Sigmoid colon (tissue), 7 donors: ENCODE data around the gene TGFBI. TPM values are rescaled to one million over a fixed set of nuclear protein-coding genes. Genes with fewer than 3 reads are reported as not detected.

Source experiments
- DNase-seq: peaks from one replicate; pipeline ENCODE4 v3.0.0-alpha.2; 2019
- H3K27ac ChIP-seq, 4 donors: fragments of 200-600 bp; sonication (generic); one replicate each; pipeline ENCODE4 v1.5.1; 2016 to 2019; ENCODE audit warnings: mild to moderate bottlenecking in 1 of 4
- H3K27me3 ChIP-seq, 3 donors: fragments of 200-600 bp; sonication (generic); one replicate each; pipeline ENCODE4 v1.5.1; 2019; ENCODE audit warnings: mild to moderate bottlenecking in 1 of 3
- H3K36me3 ChIP-seq, 4 donors: fragments of 200-600 bp; sonication (generic); one replicate each; pipeline ENCODE4 v1.5.1; 2016 to 2019
- H3K4me1 ChIP-seq, 4 donors: fragments of 200-600 bp; sonication (generic); one replicate each; pipeline ENCODE4 v1.5.1; 2017 to 2019
- H3K4me3 ChIP-seq, 4 donors: fragments of 200-600 bp; sonication (generic); one replicate each; pipeline ENCODE4 v1.5.1; 2017 to 2019; ENCODE audit warnings: mild to moderate bottlenecking in 2 of 4, moderate library complexity in 1 of 4
- H3K9me3 ChIP-seq, 4 donors: fragments of 200-600 bp in 3 of 4; sonication (generic) in 3 of 4; one replicate each; pipeline versions ENCODE4 v1.5.1 to v1.6.1; 2013 to 2019
- EP300 ChIP-seq, 4 donors: sonication (generic); formaldehyde crosslinking; IDR thresholded peaks; one replicate each; pipeline ENCODE4 v1.6.1; 2017; ENCODE audit warnings: antibody characterized with exemption in 4 of 4
- POLR2A ChIP-seq, 2 donors: fragments of 450-650 bp; IDR thresholded peaks; one replicate each; pipeline ENCODE4 v1.6.1; 2016; ENCODE audit warnings: antibody characterized with exemption in 2 of 2, mild to moderate bottlenecking in 2 of 2, moderate library complexity in 2 of 2
- POLR2AphosphoS5 ChIP-seq, 4 donors: sonication (generic); formaldehyde crosslinking; IDR thresholded peaks; one replicate each; pipeline ENCODE4 v1.6.1; 2017; ENCODE audit warnings: antibody characterized with exemption in 4 of 4
- WGBS, 2 donors: extraction: QIAGEN DNeasy Blood & Tissue Kit; methylation state at CpG; one replicate each; pipeline ENCODE4 v1.1.7; 2013; 5-methylcytosine and 5-hydroxymethylcytosine counted together
- intact Hi-C: fragments of 100-400 bp; cut with DNase I; formaldehyde crosslinking; loops from one replicate; pipeline ENCODE4 v1.15.1; 2023
- polyA plus RNA-seq, 3 donors: library from polyadenylated mRNA; stranded (reverse); fragments of 200-250 nt; gene quantifications; one replicate each; pipeline ENCODE4 v1.2.3, GENCODE V29; 2013
- total RNA-seq, 4 donors: library from RNA; depleted of rRNA; stranded (reverse); fragments of >200 nt; gene quantifications; one replicate each; pipeline ENCODE4 v1.1.0, GENCODE V29; 2016
- TF ChIP-seq, protein P1 (sequence below), 4 experiments: fragments of 450-650 bp in 3 of 4; fragments of 200-600 bp in 1 of 4; IDR thresholded peaks; one replicate each; pipeline ENCODE4 v1.5.1; 2016 to 2019; ENCODE audit warnings: antibody characterized with exemption in 4 of 4, mild to moderate bottlenecking in 3 of 4, moderate library complexity in 2 of 4
- donor health status: healthy with polysubstance abuse.
- donor health status: Bipolar disorder and iron deficiency.
- donor health status: healthy.

TGFBI gene
- total and polyA plus RNA-seq, 7 donors = 48.6 to 178 (median 67.4) TPM

- Histone ChIP-seq H3K4me3 (peak overlapping the region; percentile 24 to 39 (median 34)), H3K27ac (peak overlapping the region; percentile 57 to 83 (median 66)), H3K27me3 (no peaks in the 10 kb centered on the region), H3K4me1 (peaks cover 0 to 50% (median 11%) of the 10 kb centered on the region in 4 donors), H3K36me3 (no peaks in the 10 kb centered on the region), H3K9me3 (no peaks in the 10 kb centered on the region)
- peak; percentile 94 for DNase-seq
- intact Hi-C loops = loop anchor here (2.0 kb wide), 1 partner anchor 52 kb away; the partner anchor contains the start of gene SMAD5
- peak in 1 of 4 donors; percentile 61 for TF ChIP-seq EP300 (IDR thresholded peaks at IDR 0.05)
- TF ChIP-seq POLR2AphosphoS5 (IDR thresholded peaks at IDR 0.05) = peak; percentile 65 to 91 (median 74)
- TF ChIP-seq, protein P1, sequence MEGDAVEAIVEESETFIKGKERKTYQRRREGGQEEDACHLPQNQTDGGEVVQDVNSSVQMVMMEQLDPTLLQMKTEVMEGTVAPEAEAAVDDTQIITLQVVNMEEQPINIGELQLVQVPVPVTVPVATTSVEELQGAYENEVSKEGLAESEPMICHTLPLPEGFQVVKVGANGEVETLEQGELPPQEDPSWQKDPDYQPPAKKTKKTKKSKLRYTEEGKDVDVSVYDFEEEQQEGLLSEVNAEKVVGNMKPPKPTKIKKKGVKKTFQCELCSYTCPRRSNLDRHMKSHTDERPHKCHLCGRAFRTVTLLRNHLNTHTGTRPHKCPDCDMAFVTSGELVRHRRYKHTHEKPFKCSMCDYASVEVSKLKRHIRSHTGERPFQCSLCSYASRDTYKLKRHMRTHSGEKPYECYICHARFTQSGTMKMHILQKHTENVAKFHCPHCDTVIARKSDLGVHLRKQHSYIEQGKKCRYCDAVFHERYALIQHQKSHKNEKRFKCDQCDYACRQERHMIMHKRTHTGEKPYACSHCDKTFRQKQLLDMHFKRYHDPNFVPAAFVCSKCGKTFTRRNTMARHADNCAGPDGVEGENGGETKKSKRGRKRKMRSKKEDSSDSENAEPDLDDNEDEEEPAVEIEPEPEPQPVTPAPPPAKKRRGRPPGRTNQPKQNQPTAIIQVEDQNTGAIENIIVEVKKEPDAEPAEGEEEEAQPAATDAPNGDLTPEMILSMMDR (IDR thresholded peaks at IDR 0.05) = no peak
- TF ChIP-seq POLR2A (IDR thresholded peaks at IDR 0.05) = peak; percentile 32 to 33
- 44 to 48% methylated on average over 34 of the region's 34 CpGs for WGBS, 2 donors
These were observed 51.9 kb downstream of the TGFBI start for GRCh38 chr5:136080483-136081216.

- peak overlapping the region in 1 of 4 donors; percentile 35 for H3K4me3 ChIP-seq
- no peak for TF ChIP-seq EP300 (IDR thresholded peaks at IDR 0.05)
- no peak for TF ChIP-seq POLR2AphosphoS5 (IDR thresholded peaks at IDR 0.05)
- peaks cover 0 to 50% (median 11%) of the 10 kb centered on the region in 4 donors for H3K4me1 ChIP-seq
- no peak for DNase-seq
- no peaks in the 10 kb centered on the region for H3K9me3 ChIP-seq
- intact Hi-C loops = loop anchor here (2.0 kb wide), 1 partner anchor 52 kb away; the partner anchor contains the start of gene SMAD5
- 18 to 62% methylated on average over 2 of the region's 2 CpGs for WGBS, 2 donors
- no peaks in the 10 kb centered on the region for H3K36me3 ChIP-seq
- H3K27me3 ChIP-seq = no peaks in the 10 kb centered on the region
- peak overlapping the region; percentile 57 to 83 (median 66) for H3K27ac ChIP-seq
These were observed 52.4 kb downstream of the TGFBI start for GRCh38 chr5:136081217-136081591.

DNA sequence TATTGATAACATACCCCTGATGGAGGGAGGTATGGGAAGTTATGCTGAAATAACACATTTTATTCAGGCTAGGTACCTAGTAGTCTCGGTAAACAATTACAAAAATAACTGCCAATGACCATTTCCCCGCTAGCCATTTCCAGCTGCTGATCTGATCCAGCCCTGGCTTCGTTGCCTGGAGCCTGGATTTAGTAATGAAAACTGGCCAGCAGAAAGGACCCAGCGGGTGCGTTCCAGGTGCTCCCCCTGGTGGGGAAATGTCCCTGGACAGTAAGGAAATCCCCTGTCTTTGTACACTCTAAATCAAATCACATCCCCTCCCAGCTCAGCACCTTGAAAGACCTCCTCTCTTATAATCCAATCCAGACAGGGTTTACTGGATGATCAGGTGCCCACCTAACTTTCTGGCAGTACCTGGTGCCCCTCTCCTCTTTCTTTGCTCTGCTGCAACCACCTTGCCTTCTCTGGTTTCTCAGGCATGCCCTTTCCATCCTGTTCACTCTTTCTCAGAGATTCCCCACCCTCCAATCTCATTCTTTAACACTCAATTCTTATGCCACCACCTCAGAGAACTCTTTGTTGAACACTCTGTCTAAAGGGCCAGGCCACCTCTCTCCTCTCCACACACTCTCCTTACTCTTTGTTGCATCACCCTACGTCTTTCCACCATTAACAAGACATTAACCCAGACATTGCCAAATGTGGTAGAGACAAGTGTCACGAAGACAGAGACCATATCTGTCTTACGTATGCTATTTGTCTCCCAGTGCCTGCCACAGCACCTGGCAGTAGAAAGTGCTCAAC is 53.8 kb downstream of the TGFBI start:
- Histone ChIP-seq H3K9me3 (no peaks in the 10 kb centered on the region), H3K27ac (peak overlapping the region in 1 of 4 donors; percentile 48), H3K4me3 (no peak overlapping the region), H3K36me3 (no peaks in the 10 kb centered on the region), H3K4me1 (peaks cover 0 to 53% (median 11%) of the 10 kb centered on the region in 4 donors), H3K27me3 (no peaks in the 10 kb centered on the region)
- 29 to 31% methylated on average over 8 of the region's 8 CpGs for WGBS, 2 donors
- peak in 2 of 4 donors; percentile 26 to 35 for TF ChIP-seq POLR2AphosphoS5 (IDR thresholded peaks at IDR 0.05)
- TF ChIP-seq, protein P1 (IDR thresholded peaks at IDR 0.05) = peak; percentile 34 to 89 (median 76)
- no peak for TF ChIP-seq EP300 (IDR thresholded peaks at IDR 0.05)
- TF ChIP-seq POLR2A (IDR thresholded peaks at IDR 0.05) = no peak
- intact Hi-C loops = loop anchor here (2.0 kb wide), 1 partner anchor 138 kb away; no protein-coding TSS in a partner anchor
- DNase-seq = peak; percentile 87

DNA sequence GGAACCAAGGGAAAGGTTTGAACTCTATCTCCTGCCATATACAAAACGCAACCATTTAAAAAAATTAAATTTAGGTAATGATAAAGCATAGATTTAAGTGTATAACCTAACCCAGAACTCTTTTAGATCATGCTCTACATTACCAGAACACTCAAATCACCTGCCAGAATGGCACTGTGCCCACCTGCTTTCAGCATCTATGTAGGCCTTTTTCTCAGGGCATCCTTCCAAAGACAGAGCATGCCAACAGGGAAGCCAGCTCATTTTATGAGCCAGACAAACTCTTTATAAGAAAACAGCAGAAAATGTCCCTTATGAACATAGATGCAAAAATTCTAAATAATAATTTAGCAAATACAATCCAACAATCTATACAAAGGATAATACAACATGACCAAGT is 55.9 kb downstream of the TGFBI start:
- Histone ChIP-seq H3K27ac (peak overlapping the region in 2 of 4 donors; percentile 10 to 42), H3K36me3 (no peaks in the 10 kb centered on the region), H3K4me1 (peaks cover 0 to 74% (median 31%) of the 10 kb centered on the region in 4 donors), H3K9me3 (no peaks in the 10 kb centered on the region), H3K27me3 (no peaks in the 10 kb centered on the region), H3K4me3 (no peak overlapping the region)
- intact Hi-C loops = loop anchor here (5.0 kb wide), 2 partner anchors 128 to 197 kb away; no protein-coding TSS in a partner anchor
- WGBS, 2 donors = 38 to 79% methylated on average over 1 of the region's 1 CpG
- TF ChIP-seq EP300 (IDR thresholded peaks at IDR 0.05) = no peak
- TF ChIP-seq, protein P1 (IDR thresholded peaks at IDR 0.05) = no peak
- TF ChIP-seq POLR2AphosphoS5 (IDR thresholded peaks at IDR 0.05) = peak in 3 of 4 donors; percentile 13 to 48 (median 22)
- TF ChIP-seq POLR2A (IDR thresholded peaks at IDR 0.05) = no peak
- peak; percentile 86 for DNase-seq
